Measurements from ENCODE around the gene CCSER2. TPM values are rescaled to one million over a fixed set of nuclear protein-coding genes. Genes with fewer than 3 reads are reported as not detected.

Gene CCSER2
- polyA plus RNA-seq, 1 of the 3 experiments (the other 2 are of a cell fraction) = 8.5 TPM

DNA sequence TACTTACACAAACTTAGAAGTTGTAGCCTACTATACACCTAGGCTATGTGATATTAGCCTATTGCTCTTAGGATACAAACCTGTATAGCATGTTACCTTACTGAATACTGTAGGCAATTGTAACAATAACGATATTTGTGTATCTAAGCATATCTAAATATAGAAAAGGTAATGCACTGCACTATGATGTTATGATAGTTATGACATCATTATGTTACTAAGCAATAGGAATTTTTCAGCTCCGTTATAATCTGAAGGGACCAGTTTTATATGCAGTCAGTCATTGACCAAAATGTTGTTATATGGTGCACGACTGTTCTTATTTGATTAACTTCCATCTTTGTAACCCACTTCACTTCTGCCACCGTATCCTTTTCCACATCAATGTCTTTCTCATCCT lies 62.0 kb downstream of the CCSER2 start:
- Histone ChIP-seq H3F3A (replicated peaks; ENCODE audit: insufficient read depth) (no peaks in the 10 kb centered on the region), H3K4me3 (ENCODE audit: low read depth in 2 of 2, low read length in 1 of 2) (no peak overlapping the region), H2AFZ (ENCODE audit: low read depth) (no peak overlapping the region), H3K9me2 (no peaks in the 10 kb centered on the region), H4K20me1 (ENCODE audit: insufficient read depth) (no peaks in the 10 kb centered on the region), H3K27ac (ENCODE audit: low read depth in 2 of 2, low read length in 1 of 2) (no peak overlapping the region), H3K4me1 (ENCODE audit: control insufficient read depth in 1 of 2, insufficient read depth in 2 of 2, low read depth in 1 of 2, low read length in 1 of 2) (no peaks in the 10 kb centered on the region), H3K27me3 (ENCODE audit: insufficient read depth) (no peaks in the 10 kb centered on the region), H3K9ac (no peak overlapping the region), H3K4me2 (no peak overlapping the region), H3K79me2 (ENCODE audit: insufficient read depth) (peaks cover 36% of the 10 kb centered on the region), H3K36me3 (replicated peaks in 1 of 2; ENCODE audit: control insufficient read depth in 1 of 2, insufficient read depth in 2 of 2, low read length in 1 of 2) (peaks cover 7 to 10% of the 10 kb centered on the region in 2 experiments), H3K9me3 (no peaks in the 10 kb centered on the region)
- ChIA-PET CTCF (interaction anchor here (1.4 to 2.1 kb wide), 2 partner anchors 15 to 147 kb away, joined by 3 to 4 read pairs; no protein-coding TSS in a partner anchor), POLR2A (no interaction called here)
- TF ChIP-seq IRF3 (IDR thresholded peaks at IDR 0.05; ENCODE audit: low read depth, low read length) (no peak), EZH2phosphoT487 (IDR thresholded peaks at IDR 0.05; ENCODE audit: borderline replicate concordance, low read depth) (no peak), YY1 (IDR thresholded peaks at IDR 0.05; ENCODE audit: low read depth) (no peak), RCOR1 (IDR thresholded peaks at IDR 0.05; ENCODE audit: low read length) (no peak)
- TF ChIP-seq, protein P1, sequence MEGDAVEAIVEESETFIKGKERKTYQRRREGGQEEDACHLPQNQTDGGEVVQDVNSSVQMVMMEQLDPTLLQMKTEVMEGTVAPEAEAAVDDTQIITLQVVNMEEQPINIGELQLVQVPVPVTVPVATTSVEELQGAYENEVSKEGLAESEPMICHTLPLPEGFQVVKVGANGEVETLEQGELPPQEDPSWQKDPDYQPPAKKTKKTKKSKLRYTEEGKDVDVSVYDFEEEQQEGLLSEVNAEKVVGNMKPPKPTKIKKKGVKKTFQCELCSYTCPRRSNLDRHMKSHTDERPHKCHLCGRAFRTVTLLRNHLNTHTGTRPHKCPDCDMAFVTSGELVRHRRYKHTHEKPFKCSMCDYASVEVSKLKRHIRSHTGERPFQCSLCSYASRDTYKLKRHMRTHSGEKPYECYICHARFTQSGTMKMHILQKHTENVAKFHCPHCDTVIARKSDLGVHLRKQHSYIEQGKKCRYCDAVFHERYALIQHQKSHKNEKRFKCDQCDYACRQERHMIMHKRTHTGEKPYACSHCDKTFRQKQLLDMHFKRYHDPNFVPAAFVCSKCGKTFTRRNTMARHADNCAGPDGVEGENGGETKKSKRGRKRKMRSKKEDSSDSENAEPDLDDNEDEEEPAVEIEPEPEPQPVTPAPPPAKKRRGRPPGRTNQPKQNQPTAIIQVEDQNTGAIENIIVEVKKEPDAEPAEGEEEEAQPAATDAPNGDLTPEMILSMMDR (IDR thresholded peaks at IDR 0.05) = no peak
- DNase-seq = no peak
- 94% methylated on average over 4 of the region's 4 CpGs for WGBS (ENCODE audit: low lambda C conversion rate)

- Histone ChIP-seq H4K20me1 (ENCODE audit: insufficient read depth) (no peaks in the 10 kb centered on the region), H3K27me3 (ENCODE audit: insufficient read depth) (no peaks in the 10 kb centered on the region), H3K4me3 (ENCODE audit: low read depth in 2 of 2, low read length in 1 of 2) (no peak overlapping the region), H3K9me3 (no peaks in the 10 kb centered on the region), H2AFZ (ENCODE audit: low read depth) (no peak overlapping the region), H3K9me2 (no peaks in the 10 kb centered on the region), H3K9ac (no peak overlapping the region), H3K4me1 (ENCODE audit: control insufficient read depth in 1 of 2, insufficient read depth in 2 of 2, low read depth in 1 of 2, low read length in 1 of 2) (no peaks in the 10 kb centered on the region), H3K79me2 (ENCODE audit: insufficient read depth) (peaks cover 39% of the 10 kb centered on the region), H3K27ac (ENCODE audit: low read depth in 2 of 2, low read length in 1 of 2) (no peak overlapping the region), H3K36me3 (replicated peaks in 1 of 2; ENCODE audit: control insufficient read depth in 1 of 2, insufficient read depth in 2 of 2, low read length in 1 of 2) (peaks cover 7 to 9% of the 10 kb centered on the region in 2 experiments), H3F3A (replicated peaks; ENCODE audit: insufficient read depth) (no peaks in the 10 kb centered on the region), H3K4me2 (no peak overlapping the region)
- ChIA-PET POLR2A (no interaction called here), CTCF (interaction anchor here (1.4 to 2.1 kb wide), 2 partner anchors 16 to 146 kb away, joined by 3 to 4 read pairs; no protein-coding TSS in a partner anchor)
- DNase-seq = no peak
- 96% methylated on average over 4 of the region's 4 CpGs for WGBS (ENCODE audit: low lambda C conversion rate)
- TF ChIP-seq FOSL2 (IDR thresholded peaks at IDR 0.05; ENCODE audit: borderline replicate concordance, low read depth) (no peak), SIN3A (IDR thresholded peaks at IDR 0.05; ENCODE audit: borderline replicate concordance, low read depth, low read length) (no peak), CHD2 (IDR thresholded peaks at IDR 0.05; ENCODE audit: low read length, partially characterized antibody) (no peak), ELF1 (IDR thresholded peaks at IDR 0.05) (no peak), EZH2phosphoT487 (IDR thresholded peaks at IDR 0.05; ENCODE audit: borderline replicate concordance, low read depth) (no peak), TCF12 (IDR thresholded peaks at IDR 0.05) (no peak), PBX3 (IDR thresholded peaks at IDR 0.05) (no peak), NFIC (IDR thresholded peaks at IDR 0.05; ENCODE audit: borderline replicate concordance) (no peak), RXRA (IDR thresholded peaks at IDR 0.05; ENCODE audit: borderline replicate concordance, low read depth) (no peak), TAF1 (IDR thresholded peaks at IDR 0.05; ENCODE audit: borderline replicate concordance, low read depth, low read length) (no peak), POLR2AphosphoS5 (IDR thresholded peaks at IDR 0.05; ENCODE audit: low read depth, low read length) (no peak), GATA2 (CRISPR knock-in tag; IDR thresholded peaks at IDR 0.05) (no peak), YY1 (IDR thresholded peaks at IDR 0.05; ENCODE audit: low read depth) (no peak), MEF2A (IDR thresholded peaks at IDR 0.05; ENCODE audit: borderline replicate concordance, low read depth) (no peak), TEAD4 (IDR thresholded peaks at IDR 0.05; ENCODE audit: borderline replicate concordance, insufficient read depth) (no peak)
- TF ChIP-seq, protein P2, sequence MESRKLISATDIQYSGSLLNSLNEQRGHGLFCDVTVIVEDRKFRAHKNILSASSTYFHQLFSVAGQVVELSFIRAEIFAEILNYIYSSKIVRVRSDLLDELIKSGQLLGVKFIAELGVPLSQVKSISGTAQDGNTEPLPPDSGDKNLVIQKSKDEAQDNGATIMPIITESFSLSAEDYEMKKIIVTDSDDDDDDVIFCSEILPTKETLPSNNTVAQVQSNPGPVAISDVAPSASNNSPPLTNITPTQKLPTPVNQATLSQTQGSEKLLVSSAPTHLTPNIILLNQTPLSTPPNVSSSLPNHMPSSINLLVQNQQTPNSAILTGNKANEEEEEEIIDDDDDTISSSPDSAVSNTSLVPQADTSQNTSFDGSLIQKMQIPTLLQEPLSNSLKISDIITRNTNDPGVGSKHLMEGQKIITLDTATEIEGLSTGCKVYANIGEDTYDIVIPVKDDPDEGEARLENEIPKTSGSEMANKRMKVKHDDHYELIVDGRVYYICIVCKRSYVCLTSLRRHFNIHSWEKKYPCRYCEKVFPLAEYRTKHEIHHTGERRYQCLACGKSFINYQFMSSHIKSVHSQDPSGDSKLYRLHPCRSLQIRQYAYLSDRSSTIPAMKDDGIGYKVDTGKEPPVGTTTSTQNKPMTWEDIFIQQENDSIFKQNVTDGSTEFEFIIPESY (IDR thresholded peaks at IDR 0.05; ENCODE audit: borderline replicate concordance, low read depth) = no peak
- TF ChIP-seq, protein P1 (IDR thresholded peaks at IDR 0.05) = no peak
These were observed 62.9 kb downstream of the CCSER2 start for GRCh38 chr10:84391326-84391725.

Measured in SK-N-SH (cell line).